HEK293 (cell line): ENCODE measurements around the gene ZCWPW1.

Experiments used
- ZNF433 ChIP-seq: fragments of 450-650 bp; formaldehyde crosslinking; IDR thresholded peaks from 2 replicates; pipeline ENCODE4 v1.5.1; 2016; ENCODE audit warnings: missing biosample characterization, missing genetic modification characterization, low read depth
- ZNF510 ChIP-seq: fragments of 450-650 bp; formaldehyde crosslinking; IDR thresholded peaks from 2 replicates; pipeline ENCODE4 v1.5.1; 2018; ENCODE audit warnings: mild to moderate bottlenecking, missing genetic modification characterization, missing biosample characterization; ENCODE audit not compliant: insufficient replicate concordance
- ZNF561 ChIP-seq: fragments of 450-650 bp; IDR thresholded peaks from 2 replicates; pipeline ENCODE4 v1.5.1; 2018; ENCODE audit warnings: missing biosample characterization, missing genetic modification characterization, borderline replicate concordance
- TF ChIP-seq, protein P1 (sequence below): fragments of 450-650 bp; formaldehyde crosslinking; IDR thresholded peaks from 2 replicates; pipeline ENCODE4 v1.5.1; 2016; ENCODE audit warnings: missing biosample characterization, missing genetic modification characterization
- TF ChIP-seq, protein P2 (sequence below): IDR thresholded peaks from 2 replicates; pipeline ENCODE4 v1.6.1; 2011; ENCODE audit warnings: mild to moderate bottlenecking, low read depth, low read length, borderline replicate concordance
- TF ChIP-seq, protein P3 (sequence below): fragments of 450-650 bp; formaldehyde crosslinking; IDR thresholded peaks from 2 replicates; pipeline ENCODE4 v1.5.1; 2016; ENCODE audit warnings: missing biosample characterization, missing genetic modification characterization
- TF ChIP-seq, protein P4 (sequence below): fragments of 450-650 bp; formaldehyde crosslinking; IDR thresholded peaks from 2 replicates; pipeline ENCODE4 v1.5.1; 2016; ENCODE audit warnings: missing biosample characterization, missing genetic modification characterization, borderline replicate concordance
- TF ChIP-seq, protein P5 (sequence below): fragments of 450-650 bp; formaldehyde crosslinking; IDR thresholded peaks from 2 replicates; pipeline ENCODE4 v1.5.1; 2016; ENCODE audit warnings: missing biosample characterization, missing genetic modification characterization, borderline replicate concordance
- TF ChIP-seq, protein P6 (sequence below): fragments of 450-650 bp; formaldehyde crosslinking; IDR thresholded peaks from 2 replicates; pipeline ENCODE4 v1.5.1; 2017; ENCODE audit warnings: missing biosample characterization, missing genetic modification characterization

DNA sequence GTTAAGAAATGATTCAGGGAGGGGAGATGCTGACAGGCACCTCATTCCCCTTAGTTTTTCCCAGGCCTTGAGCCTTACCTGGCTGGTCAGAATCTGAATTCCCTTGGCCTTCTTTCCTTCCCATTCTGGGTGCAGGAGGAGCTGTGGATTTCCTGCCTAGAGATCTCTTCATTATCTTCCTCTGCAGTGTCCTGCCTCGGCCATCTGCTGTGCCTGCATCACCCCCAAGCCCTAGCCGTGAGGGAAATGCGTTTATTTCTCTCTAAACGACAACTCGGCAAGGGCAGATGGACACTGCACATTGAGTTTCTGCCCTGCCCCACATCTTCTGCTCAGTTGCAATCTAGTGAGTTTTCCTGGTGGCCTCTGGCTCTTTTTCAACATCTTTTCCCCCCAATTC, 26.7 kb downstream of the ZCWPW1 start:
- TF ChIP-seq ZNF433 (tag by site-specific recombination): no peak
- TF ChIP-seq, protein P1, sequence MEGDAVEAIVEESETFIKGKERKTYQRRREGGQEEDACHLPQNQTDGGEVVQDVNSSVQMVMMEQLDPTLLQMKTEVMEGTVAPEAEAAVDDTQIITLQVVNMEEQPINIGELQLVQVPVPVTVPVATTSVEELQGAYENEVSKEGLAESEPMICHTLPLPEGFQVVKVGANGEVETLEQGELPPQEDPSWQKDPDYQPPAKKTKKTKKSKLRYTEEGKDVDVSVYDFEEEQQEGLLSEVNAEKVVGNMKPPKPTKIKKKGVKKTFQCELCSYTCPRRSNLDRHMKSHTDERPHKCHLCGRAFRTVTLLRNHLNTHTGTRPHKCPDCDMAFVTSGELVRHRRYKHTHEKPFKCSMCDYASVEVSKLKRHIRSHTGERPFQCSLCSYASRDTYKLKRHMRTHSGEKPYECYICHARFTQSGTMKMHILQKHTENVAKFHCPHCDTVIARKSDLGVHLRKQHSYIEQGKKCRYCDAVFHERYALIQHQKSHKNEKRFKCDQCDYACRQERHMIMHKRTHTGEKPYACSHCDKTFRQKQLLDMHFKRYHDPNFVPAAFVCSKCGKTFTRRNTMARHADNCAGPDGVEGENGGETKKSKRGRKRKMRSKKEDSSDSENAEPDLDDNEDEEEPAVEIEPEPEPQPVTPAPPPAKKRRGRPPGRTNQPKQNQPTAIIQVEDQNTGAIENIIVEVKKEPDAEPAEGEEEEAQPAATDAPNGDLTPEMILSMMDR (tag by site-specific recombination): no peak
- TF ChIP-seq, protein P2, sequence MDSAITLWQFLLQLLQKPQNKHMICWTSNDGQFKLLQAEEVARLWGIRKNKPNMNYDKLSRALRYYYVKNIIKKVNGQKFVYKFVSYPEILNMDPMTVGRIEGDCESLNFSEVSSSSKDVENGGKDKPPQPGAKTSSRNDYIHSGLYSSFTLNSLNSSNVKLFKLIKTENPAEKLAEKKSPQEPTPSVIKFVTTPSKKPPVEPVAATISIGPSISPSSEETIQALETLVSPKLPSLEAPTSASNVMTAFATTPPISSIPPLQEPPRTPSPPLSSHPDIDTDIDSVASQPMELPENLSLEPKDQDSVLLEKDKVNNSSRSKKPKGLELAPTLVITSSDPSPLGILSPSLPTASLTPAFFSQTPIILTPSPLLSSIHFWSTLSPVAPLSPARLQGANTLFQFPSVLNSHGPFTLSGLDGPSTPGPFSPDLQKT: no peak
- TF ChIP-seq, protein P3, sequence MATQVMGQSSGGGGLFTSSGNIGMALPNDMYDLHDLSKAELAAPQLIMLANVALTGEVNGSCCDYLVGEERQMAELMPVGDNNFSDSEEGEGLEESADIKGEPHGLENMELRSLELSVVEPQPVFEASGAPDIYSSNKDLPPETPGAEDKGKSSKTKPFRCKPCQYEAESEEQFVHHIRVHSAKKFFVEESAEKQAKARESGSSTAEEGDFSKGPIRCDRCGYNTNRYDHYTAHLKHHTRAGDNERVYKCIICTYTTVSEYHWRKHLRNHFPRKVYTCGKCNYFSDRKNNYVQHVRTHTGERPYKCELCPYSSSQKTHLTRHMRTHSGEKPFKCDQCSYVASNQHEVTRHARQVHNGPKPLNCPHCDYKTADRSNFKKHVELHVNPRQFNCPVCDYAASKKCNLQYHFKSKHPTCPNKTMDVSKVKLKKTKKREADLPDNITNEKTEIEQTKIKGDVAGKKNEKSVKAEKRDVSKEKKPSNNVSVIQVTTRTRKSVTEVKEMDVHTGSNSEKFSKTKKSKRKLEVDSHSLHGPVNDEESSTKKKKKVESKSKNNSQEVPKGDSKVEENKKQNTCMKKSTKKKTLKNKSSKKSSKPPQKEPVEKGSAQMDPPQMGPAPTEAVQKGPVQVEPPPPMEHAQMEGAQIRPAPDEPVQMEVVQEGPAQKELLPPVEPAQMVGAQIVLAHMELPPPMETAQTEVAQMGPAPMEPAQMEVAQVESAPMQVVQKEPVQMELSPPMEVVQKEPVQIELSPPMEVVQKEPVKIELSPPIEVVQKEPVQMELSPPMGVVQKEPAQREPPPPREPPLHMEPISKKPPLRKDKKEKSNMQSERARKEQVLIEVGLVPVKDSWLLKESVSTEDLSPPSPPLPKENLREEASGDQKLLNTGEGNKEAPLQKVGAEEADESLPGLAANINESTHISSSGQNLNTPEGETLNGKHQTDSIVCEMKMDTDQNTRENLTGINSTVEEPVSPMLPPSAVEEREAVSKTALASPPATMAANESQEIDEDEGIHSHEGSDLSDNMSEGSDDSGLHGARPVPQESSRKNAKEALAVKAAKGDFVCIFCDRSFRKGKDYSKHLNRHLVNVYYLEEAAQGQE (tag by site-specific recombination): no peak
- TF ChIP-seq, protein P4, sequence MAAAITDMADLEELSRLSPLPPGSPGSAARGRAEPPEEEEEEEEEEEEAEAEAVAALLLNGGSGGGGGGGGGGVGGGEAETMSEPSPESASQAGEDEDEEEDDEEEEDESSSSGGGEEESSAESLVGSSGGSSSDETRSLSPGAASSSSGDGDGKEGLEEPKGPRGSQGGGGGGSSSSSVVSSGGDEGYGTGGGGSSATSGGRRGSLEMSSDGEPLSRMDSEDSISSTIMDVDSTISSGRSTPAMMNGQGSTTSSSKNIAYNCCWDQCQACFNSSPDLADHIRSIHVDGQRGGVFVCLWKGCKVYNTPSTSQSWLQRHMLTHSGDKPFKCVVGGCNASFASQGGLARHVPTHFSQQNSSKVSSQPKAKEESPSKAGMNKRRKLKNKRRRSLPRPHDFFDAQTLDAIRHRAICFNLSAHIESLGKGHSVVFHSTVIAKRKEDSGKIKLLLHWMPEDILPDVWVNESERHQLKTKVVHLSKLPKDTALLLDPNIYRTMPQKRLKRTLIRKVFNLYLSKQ (tag by site-specific recombination): no peak
- TF ChIP-seq, protein P5, sequence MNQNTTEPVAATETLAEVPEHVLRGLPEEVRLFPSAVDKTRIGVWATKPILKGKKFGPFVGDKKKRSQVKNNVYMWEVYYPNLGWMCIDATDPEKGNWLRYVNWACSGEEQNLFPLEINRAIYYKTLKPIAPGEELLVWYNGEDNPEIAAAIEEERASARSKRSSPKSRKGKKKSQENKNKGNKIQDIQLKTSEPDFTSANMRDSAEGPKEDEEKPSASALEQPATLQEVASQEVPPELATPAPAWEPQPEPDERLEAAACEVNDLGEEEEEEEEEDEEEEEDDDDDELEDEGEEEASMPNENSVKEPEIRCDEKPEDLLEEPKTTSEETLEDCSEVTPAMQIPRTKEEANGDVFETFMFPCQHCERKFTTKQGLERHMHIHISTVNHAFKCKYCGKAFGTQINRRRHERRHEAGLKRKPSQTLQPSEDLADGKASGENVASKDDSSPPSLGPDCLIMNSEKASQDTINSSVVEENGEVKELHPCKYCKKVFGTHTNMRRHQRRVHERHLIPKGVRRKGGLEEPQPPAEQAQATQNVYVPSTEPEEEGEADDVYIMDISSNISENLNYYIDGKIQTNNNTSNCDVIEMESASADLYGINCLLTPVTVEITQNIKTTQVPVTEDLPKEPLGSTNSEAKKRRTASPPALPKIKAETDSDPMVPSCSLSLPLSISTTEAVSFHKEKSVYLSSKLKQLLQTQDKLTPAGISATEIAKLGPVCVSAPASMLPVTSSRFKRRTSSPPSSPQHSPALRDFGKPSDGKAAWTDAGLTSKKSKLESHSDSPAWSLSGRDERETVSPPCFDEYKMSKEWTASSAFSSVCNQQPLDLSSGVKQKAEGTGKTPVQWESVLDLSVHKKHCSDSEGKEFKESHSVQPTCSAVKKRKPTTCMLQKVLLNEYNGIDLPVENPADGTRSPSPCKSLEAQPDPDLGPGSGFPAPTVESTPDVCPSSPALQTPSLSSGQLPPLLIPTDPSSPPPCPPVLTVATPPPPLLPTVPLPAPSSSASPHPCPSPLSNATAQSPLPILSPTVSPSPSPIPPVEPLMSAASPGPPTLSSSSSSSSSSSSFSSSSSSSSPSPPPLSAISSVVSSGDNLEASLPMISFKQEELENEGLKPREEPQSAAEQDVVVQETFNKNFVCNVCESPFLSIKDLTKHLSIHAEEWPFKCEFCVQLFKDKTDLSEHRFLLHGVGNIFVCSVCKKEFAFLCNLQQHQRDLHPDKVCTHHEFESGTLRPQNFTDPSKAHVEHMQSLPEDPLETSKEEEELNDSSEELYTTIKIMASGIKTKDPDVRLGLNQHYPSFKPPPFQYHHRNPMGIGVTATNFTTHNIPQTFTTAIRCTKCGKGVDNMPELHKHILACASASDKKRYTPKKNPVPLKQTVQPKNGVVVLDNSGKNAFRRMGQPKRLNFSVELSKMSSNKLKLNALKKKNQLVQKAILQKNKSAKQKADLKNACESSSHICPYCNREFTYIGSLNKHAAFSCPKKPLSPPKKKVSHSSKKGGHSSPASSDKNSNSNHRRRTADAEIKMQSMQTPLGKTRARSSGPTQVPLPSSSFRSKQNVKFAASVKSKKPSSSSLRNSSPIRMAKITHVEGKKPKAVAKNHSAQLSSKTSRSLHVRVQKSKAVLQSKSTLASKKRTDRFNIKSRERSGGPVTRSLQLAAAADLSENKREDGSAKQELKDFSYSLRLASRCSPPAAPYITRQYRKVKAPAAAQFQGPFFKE (tag by site-specific recombination): no peak
- no peak for TF ChIP-seq ZNF561
- TF ChIP-seq ZNF510 (tag by site-specific recombination): no peak
- TF ChIP-seq, protein P6, sequence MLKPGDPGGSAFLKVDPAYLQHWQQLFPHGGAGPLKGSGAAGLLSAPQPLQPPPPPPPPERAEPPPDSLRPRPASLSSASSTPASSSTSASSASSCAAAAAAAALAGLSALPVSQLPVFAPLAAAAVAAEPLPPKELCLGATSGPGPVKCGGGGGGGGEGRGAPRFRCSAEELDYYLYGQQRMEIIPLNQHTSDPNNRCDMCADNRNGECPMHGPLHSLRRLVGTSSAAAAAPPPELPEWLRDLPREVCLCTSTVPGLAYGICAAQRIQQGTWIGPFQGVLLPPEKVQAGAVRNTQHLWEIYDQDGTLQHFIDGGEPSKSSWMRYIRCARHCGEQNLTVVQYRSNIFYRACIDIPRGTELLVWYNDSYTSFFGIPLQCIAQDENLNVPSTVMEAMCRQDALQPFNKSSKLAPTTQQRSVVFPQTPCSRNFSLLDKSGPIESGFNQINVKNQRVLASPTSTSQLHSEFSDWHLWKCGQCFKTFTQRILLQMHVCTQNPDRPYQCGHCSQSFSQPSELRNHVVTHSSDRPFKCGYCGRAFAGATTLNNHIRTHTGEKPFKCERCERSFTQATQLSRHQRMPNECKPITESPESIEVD: no peak
